ENCODE data around the gene LRP5. TPM values are rescaled to one million over a fixed set of nuclear protein-coding genes. Genes with fewer than 3 reads are reported as not detected.

The LRP5 gene
- total RNA-seq, 2 experiments from 2014 or later: 37.1 to 46.3 TPM

- Mint-ChIP-seq H3K9me3 (ENCODE audit: insufficient read depth) (no peaks in the 10 kb centered on the region), H3K4me1 (ENCODE audit: low read depth) (peaks cover 53% of the 10 kb centered on the region), H3K4me3 (peak overlapping the region; percentile 91), H3K27ac (peak overlapping the region; percentile 86), H3K36me3 (ENCODE audit: low read depth) (peaks cover 10% of the 10 kb centered on the region), H3K27me3 (ENCODE audit: low read depth) (no peaks in the 10 kb centered on the region)
- DNase-seq (peak; percentile 33), ATAC-seq (peak; percentile 50)
- POLR2A ChIA-PET: interaction anchor here (0.7 kb wide), 1 partner anchor 626 kb away, joined by 3 read pairs; no protein-coding TSS in a partner anchor
- CTCF ChIA-PET: interaction anchor here (1.3 kb wide), 1 partner anchor 24 kb away, joined by 3 read pairs; no protein-coding TSS in a partner anchor
Measured at GRCh38 chr11:68312780-68313573, 586 bp downstream of the LRP5 start.

DNA sequence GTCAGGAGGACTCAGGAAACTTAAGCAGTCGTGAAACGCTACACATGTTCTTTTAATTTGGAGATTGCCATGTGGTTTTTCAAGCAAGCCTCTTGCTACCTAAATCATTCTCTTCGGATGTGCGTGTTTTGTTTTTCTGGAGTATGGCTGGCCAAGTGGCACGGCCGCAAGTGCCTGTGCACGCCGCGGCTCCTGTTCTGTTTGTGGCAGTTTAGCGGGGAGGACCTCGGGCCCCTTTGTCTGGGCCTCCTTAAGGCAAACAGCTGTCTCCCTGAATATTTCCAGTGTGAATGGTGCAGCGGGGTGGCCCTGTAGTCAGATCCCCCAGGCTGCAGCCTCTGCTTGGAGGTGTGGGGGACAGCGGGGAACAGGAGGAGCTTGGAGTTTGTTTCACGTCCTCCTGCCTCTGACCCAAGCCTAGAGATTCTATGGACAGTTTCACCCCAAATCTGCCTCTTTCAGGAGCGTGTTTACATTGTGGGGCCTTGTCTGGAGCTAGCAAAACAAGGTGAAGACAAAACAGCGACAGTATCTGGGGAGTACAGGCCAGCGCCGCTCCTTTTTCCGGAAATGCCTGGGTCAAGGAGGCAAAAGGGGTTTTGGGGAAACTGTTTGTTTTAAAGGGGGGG, 1.3 kb downstream of the LRP5 start:
- Mint-ChIP-seq H3K27me3 (ENCODE audit: low read depth) (no peaks in the 10 kb centered on the region), H3K4me3 (peak overlapping the region; percentile 91), H3K27ac (peak overlapping the region; percentile 86), H3K4me1 (ENCODE audit: low read depth) (peaks cover 53% of the 10 kb centered on the region), H3K9me3 (ENCODE audit: insufficient read depth) (no peaks in the 10 kb centered on the region), H3K36me3 (ENCODE audit: low read depth) (peaks cover 10% of the 10 kb centered on the region)
- ATAC-seq: peak; percentile 4
- ChIA-PET POLR2A (no interaction called here), CTCF (interaction anchor here (0.6 to 1.3 kb wide), 3 partner anchors 17 to 166 kb away, joined by 3 to 4 read pairs (median 4); no protein-coding TSS in a partner anchor)
- no peak for DNase-seq

DNA sequence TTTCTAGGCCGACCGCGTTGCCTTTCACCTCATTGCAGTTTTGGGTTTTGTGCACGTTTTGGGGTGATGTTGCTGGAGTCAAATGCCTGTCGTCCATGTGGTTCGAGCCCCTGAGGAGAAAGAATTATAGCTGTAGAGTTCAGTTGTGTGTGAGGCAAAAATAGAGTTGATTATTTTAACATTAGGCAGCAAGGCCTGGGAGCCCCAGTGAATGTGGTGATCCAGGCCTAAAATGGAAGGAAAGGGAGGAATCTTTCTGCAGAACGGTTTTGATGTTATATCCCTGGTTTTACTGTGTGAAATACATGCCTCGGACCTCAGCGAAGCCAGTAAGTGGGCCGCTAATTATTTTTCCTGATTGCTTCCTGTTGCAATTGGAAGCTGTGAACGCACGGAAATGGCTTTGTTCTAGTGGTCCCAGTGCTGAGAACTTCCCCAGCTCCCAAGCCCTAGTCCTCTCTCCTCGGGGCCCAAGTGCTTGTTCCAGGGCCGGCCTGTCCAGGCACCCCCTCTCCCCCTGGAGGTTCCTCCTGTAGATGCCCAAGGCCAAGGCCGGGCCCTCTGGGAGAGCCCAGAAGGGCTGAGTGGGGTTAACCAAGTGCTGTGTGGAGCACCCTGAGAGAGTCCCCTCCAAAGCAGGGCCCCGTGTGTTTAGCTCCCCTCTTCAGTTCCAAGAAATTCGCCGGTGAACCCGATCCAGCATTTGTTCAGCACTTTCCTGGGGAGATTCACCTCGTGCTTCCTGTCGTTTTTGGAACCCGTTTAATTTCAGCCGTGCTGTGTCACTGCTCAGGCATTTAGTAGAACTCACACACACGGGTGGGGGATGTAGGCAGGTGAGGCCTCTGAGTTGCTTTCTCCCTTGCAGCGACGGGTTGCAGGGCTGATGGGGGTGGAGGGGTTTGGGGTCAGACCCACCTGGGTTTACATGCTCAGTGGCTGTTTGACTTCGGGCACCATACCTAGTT, 2.1 kb downstream of the LRP5 start:
- H3K36me3 Mint-ChIP-seq (ENCODE audit: low read depth): peaks cover 10% of the 10 kb centered on the region
- H3K27ac Mint-ChIP-seq: peak overlapping the region; percentile 53
- H3K27me3 Mint-ChIP-seq (ENCODE audit: low read depth): no peaks in the 10 kb centered on the region
- no peak for ATAC-seq
- ChIA-PET CTCF (interaction anchor here (0.6 to 1.3 kb wide), 3 partner anchors 18 to 165 kb away, joined by 3 to 4 read pairs (median 4); no protein-coding TSS in a partner anchor), POLR2A (no interaction called here)
- peaks cover 53% of the 10 kb centered on the region for H3K4me1 Mint-ChIP-seq (ENCODE audit: low read depth)
- H3K4me3 Mint-ChIP-seq: peak overlapping the region; percentile 91
- H3K9me3 Mint-ChIP-seq (ENCODE audit: insufficient read depth): no peaks in the 10 kb centered on the region
- DNase-seq: no peak

GRCh38 chr11:68315171-68315920, 3.0 kb downstream of the LRP5 start:
- H3K36me3 Mint-ChIP-seq (ENCODE audit: low read depth): peaks cover 10% of the 10 kb centered on the region
- H3K9me3 Mint-ChIP-seq (ENCODE audit: insufficient read depth): no peaks in the 10 kb centered on the region
- ATAC-seq (no peak), DNase-seq (no peak)
- ChIA-PET CTCF (interaction anchor here (1.0 kb wide), 1 partner anchor 13 kb away, joined by 3 read pairs; no protein-coding TSS in a partner anchor), POLR2A (no interaction called here)
- no peak overlapping the region for H3K27ac Mint-ChIP-seq
- peak overlapping the region; percentile 91 for H3K4me3 Mint-ChIP-seq
- peaks cover 49% of the 10 kb centered on the region for H3K4me1 Mint-ChIP-seq (ENCODE audit: low read depth)
- no peaks in the 10 kb centered on the region for H3K27me3 Mint-ChIP-seq (ENCODE audit: low read depth)

DNA sequence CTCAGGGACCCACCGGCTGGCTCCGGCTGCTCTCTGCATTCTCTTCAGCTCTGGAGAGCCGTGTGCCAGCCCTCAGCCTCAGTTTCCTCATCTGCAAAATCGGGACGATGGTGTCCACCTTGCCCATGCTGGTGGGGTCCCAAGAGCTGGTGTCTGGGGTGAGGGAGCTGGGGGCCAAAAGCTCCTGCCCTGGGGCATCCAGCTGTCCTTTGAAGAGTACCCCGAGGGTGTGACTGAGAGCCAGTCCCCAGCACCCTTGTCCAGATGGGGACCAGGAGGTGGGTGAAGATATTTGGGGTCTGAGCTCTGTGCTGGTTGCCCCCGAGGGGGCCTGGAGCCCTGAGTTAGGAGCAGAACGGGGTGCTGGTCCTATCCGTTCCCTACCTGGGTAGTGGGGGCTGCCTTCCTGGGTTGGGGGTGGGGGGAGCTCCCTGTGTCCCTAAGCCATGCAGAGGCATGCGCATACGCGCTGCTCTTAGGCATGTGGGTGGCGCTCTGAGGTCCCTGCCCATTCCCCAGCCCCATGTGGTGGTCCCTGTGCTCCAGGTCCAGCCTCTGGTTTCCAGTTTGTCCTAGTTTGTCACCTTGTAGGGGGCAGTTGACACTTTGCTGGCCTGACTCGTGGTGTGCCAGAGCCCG, 4.9 kb downstream of the LRP5 start:
- ChIA-PET CTCF (interaction anchor here (1.2 kb wide), 1 partner anchor 9 kb away, joined by 3 read pairs; no protein-coding TSS in a partner anchor), POLR2A (interaction anchor here (0.8 kb wide), 1 partner anchor 11 kb away, joined by 3 read pairs; no protein-coding TSS in a partner anchor)
- ATAC-seq: no peak
- peaks cover 35% of the 10 kb centered on the region for H3K4me1 Mint-ChIP-seq (ENCODE audit: low read depth)
- no peak overlapping the region for H3K4me3 Mint-ChIP-seq
- no peaks in the 10 kb centered on the region for H3K9me3 Mint-ChIP-seq (ENCODE audit: insufficient read depth)
- no peak for DNase-seq
- H3K27ac Mint-ChIP-seq: no peak overlapping the region
- peaks cover 22% of the 10 kb centered on the region for H3K36me3 Mint-ChIP-seq (ENCODE audit: low read depth)
- H3K27me3 Mint-ChIP-seq (ENCODE audit: low read depth): no peaks in the 10 kb centered on the region

DNA sequence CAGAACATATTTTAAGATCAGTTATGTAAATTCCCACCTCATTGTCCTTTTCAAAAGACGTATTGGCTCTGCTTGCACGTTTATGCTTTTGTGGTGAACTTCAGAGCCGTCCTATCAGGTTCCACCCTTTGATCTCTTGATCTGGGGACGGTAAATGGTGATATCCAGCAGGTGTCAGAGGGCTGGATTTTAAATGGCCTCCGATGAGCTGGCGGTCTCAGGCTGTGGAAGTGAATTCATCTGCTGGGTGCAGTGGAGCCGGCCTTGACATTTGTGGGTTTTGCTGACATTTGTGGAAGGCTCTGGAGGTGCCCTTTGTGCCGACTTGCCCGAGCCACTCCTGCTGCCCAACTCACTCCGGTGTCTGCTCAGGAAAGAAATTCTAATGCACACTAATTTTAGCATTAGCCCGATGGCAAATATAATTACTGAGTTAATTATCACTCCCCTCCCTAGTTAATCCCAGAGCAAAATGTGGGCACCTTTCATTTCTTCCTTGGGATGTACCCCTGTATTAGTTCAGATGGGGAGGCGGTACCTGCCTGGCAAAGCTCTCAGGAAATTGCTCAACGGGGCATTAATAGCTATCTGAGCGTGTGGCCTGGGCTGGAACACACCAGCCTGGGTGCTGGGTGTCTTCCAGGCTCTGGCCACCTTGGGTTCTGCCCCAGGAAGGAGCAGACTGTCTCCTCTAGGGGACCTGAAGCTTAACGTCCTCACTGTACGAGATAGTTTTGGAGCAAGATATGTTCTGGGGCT, 9.1 kb downstream of the LRP5 start:
- H3K9me3 Mint-ChIP-seq (ENCODE audit: insufficient read depth): no peaks in the 10 kb centered on the region
- ChIA-PET POLR2A (no interaction called here), CTCF (no interaction called here)
- peaks cover 13% of the 10 kb centered on the region for H3K4me1 Mint-ChIP-seq (ENCODE audit: low read depth)
- no peak overlapping the region for H3K27ac Mint-ChIP-seq
- H3K36me3 Mint-ChIP-seq (ENCODE audit: low read depth): peaks cover 14% of the 10 kb centered on the region
- DNase-seq (no peak), ATAC-seq (no peak)
- no peak overlapping the region for H3K4me3 Mint-ChIP-seq
- no peaks in the 10 kb centered on the region for H3K27me3 Mint-ChIP-seq (ENCODE audit: low read depth)

DNA sequence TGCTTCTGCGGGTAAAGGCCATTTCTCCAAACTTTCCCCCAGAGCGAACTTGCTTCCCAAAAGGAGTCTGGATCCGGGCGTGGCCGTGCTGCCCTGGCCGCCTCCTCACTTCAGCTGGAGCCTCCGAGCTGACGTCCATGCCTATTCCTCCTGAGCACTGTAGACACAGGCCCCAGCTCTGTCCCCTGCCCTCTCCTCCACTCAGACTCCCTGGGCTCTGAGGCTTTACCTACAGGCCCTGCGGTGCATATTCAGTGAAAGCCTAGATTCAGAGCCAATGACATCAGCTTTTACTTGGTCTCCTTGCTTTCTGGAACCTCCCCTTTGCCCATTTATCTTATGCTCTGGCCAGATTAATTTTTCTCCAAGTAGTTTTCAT, 9.7 kb downstream of the LRP5 start:
- peaks cover 12% of the 10 kb centered on the region for H3K36me3 Mint-ChIP-seq (ENCODE audit: low read depth)
- DNase-seq (no peak), ATAC-seq (no peak)
- H3K4me1 Mint-ChIP-seq (ENCODE audit: low read depth): peaks cover 14% of the 10 kb centered on the region
- H3K9me3 Mint-ChIP-seq (ENCODE audit: insufficient read depth): no peaks in the 10 kb centered on the region
- no peaks in the 10 kb centered on the region for H3K27me3 Mint-ChIP-seq (ENCODE audit: low read depth)
- no peak overlapping the region for H3K4me3 Mint-ChIP-seq
- ChIA-PET CTCF (no interaction called here), POLR2A (no interaction called here)
- peak overlapping the region; percentile 35 for H3K27ac Mint-ChIP-seq

- ATAC-seq (no peak), DNase-seq (no peak)
- POLR2A ChIA-PET: no interaction called here
- Mint-ChIP-seq H3K9me3 (ENCODE audit: insufficient read depth) (no peaks in the 10 kb centered on the region), H3K36me3 (ENCODE audit: low read depth) (peaks cover 17% of the 10 kb centered on the region), H3K27ac (no peak overlapping the region), H3K4me1 (ENCODE audit: low read depth) (peaks cover 36% of the 10 kb centered on the region), H3K27me3 (ENCODE audit: low read depth) (no peaks in the 10 kb centered on the region), H3K4me3 (no peak overlapping the region)
- CTCF ChIA-PET: no interaction called here
Measured at GRCh38 chr11:68324241-68324640, 11.8 kb downstream of the LRP5 start.

DNA sequence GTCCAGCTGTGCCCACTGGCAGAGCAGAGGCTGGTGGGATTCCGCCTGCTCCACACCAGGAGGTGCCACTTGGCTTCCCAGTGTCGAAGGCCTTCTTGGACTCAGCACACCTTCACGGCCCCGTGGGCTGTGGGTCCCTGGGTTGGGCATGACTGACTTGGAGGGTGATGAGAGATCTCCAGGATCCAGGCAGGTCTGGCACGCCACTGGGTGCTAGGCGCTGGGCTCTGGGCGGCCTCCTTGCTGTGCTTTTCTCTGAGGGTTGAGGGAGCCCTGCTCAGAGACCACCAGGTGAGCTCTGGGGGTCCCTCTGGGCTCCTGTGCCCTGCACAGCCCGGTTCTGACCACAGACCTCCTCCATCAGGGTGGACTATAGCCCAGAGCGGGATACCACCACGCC, 12.3 kb downstream of the LRP5 start:
- Mint-ChIP-seq H3K4me1 (ENCODE audit: low read depth) (peaks cover 41% of the 10 kb centered on the region), H3K9me3 (ENCODE audit: insufficient read depth) (no peaks in the 10 kb centered on the region)
- ATAC-seq: no peak

GRCh38 chr11:68325183-68325906, 13.0 kb downstream of the LRP5 start:
- Mint-ChIP-seq H3K9me3 (ENCODE audit: insufficient read depth) (no peaks in the 10 kb centered on the region), H3K27me3 (ENCODE audit: low read depth) (no peaks in the 10 kb centered on the region), H3K27ac (no peak overlapping the region), H3K4me3 (no peak overlapping the region), H3K4me1 (ENCODE audit: low read depth) (peaks cover 44% of the 10 kb centered on the region), H3K36me3 (ENCODE audit: low read depth) (peaks cover 22% of the 10 kb centered on the region)
- ChIA-PET POLR2A (no interaction called here), CTCF (interaction anchor here (1.4 kb wide), 1 partner anchor 9 kb away, joined by 3 read pairs; no protein-coding TSS in a partner anchor)
- DNase-seq: no peak
- no peak for ATAC-seq

More for the DNA sequence above, 12.3 kb downstream of the LRP5 start:
- CTCF ChIA-PET: no interaction called here
- H3K4me3 Mint-ChIP-seq: no peak overlapping the region
- POLR2A ChIA-PET: no interaction called here
- H3K36me3 Mint-ChIP-seq (ENCODE audit: low read depth): peaks cover 19% of the 10 kb centered on the region
- H3K27ac Mint-ChIP-seq: no peak overlapping the region
- no peaks in the 10 kb centered on the region for H3K27me3 Mint-ChIP-seq (ENCODE audit: low read depth)
- DNase-seq: no peak
